A549 (cell line): ENCODE measurements around the gene WBP1L.

Experiments used
- CTCF ChIP-seq: fragments of >200 bp; sonication (Bioruptor Twin); formaldehyde crosslinking; IDR thresholded peaks from 3 replicates; pipeline ENCODE4 v1.5.1; 2016
- HOXB13 ChIP-seq: fragments of 250-450 bp; sonication (Bioruptor Pico); IDR thresholded peaks from 2 replicates; pipeline ENCODE4 v1.5.0; 2020; ENCODE audit warnings: low read depth, mild to moderate bottlenecking, moderate library complexity
- JUNB ChIP-seq: fragments of >200 bp; sonication (Bioruptor Twin); formaldehyde crosslinking; IDR thresholded peaks from 2 replicates; pipeline ENCODE4 v1.6.1; 2016
- KDM1A ChIP-seq: fragments of 200-600 bp; sonication (generic); IDR thresholded peaks from 2 replicates; pipeline ENCODE4 v1.6.1; 2016; ENCODE audit warnings: low read depth, mild to moderate bottlenecking
- NFE2L2 ChIP-seq: fragments of 150-350 bp; conservative IDR thresholded peaks from 2 replicates; pipeline ENCODE4 v1.6.1; 2014; ENCODE audit warnings: low read length
- NPAS2 ChIP-seq: fragments of 250-450 bp; sonication (Bioruptor Pico); IDR thresholded peaks from 2 replicates; pipeline ENCODE4 v1.8.0; 2022; ENCODE audit warnings: mild to moderate bottlenecking, moderate library complexity, borderline replicate concordance
- POLR2A ChIP-seq: IDR thresholded peaks from 2 replicates; pipeline ENCODE4 v1.6.1; 2012; ENCODE audit warnings: mild to moderate bottlenecking, low read length
- POLR2AphosphoS2 ChIP-seq: conservative IDR thresholded peaks from 2 replicates; pipeline ENCODE4 v1.6.1; 2012; ENCODE audit warnings: low read length, improper control_type of control experiment, inconsistent platforms
- RNF2 ChIP-seq: fragments of 200-600 bp; sonication (generic); IDR thresholded peaks from 2 replicates; pipeline ENCODE4 v1.6.1; 2016; ENCODE audit warnings: low read depth, mild to moderate bottlenecking, antibody characterized with exemption, moderate library complexity, borderline replicate concordance
- ZFP36 ChIP-seq: fragments of 450-650 bp; IDR thresholded peaks from 2 replicates; pipeline ENCODE4 v1.6.1; 2014; ENCODE audit warnings: borderline replicate concordance; ENCODE audit not compliant: partially characterized antibody
- TF ChIP-seq, protein P1 (sequence below): fragments of 200-600 bp; sonication (generic); IDR thresholded peaks from 2 replicates; pipeline ENCODE4 v1.6.1; 2016; ENCODE audit warnings: antibody characterized with exemption, mild to moderate bottlenecking, moderate library complexity

DNA sequence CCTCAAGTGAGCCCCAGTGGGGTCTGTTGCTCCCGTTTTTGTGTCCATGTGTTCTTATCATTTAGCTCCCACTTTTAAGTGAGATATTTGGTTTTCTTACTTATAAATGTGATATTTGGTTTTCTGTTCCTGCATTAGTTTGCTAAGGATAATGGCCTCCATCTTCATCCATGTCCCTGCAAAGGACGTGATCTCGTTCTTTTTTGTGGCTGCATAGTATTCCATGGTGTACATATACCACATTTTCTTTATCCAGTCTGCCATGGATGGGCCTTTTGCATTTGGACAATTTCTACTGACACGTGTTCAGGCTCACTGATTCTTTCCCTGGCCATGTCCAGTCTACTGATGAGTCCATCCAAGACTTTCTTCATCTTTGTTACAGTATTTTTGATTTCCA, 19.8 kb upstream of the WBP1L start:
- TF ChIP-seq JUNB (no peak), CTCF (no peak), RNF2 (no peak), POLR2A (no peak), NFE2L2 (no peak), HOXB13 (CRISPR knock-in tag) (no peak), POLR2AphosphoS2 (no peak), KDM1A (peak; percentile 55; the same call in 1 of the 2 replicates), NPAS2 (CRISPR knock-in tag) (no peak), ZFP36 (no peak)
- TF ChIP-seq, protein P1, sequence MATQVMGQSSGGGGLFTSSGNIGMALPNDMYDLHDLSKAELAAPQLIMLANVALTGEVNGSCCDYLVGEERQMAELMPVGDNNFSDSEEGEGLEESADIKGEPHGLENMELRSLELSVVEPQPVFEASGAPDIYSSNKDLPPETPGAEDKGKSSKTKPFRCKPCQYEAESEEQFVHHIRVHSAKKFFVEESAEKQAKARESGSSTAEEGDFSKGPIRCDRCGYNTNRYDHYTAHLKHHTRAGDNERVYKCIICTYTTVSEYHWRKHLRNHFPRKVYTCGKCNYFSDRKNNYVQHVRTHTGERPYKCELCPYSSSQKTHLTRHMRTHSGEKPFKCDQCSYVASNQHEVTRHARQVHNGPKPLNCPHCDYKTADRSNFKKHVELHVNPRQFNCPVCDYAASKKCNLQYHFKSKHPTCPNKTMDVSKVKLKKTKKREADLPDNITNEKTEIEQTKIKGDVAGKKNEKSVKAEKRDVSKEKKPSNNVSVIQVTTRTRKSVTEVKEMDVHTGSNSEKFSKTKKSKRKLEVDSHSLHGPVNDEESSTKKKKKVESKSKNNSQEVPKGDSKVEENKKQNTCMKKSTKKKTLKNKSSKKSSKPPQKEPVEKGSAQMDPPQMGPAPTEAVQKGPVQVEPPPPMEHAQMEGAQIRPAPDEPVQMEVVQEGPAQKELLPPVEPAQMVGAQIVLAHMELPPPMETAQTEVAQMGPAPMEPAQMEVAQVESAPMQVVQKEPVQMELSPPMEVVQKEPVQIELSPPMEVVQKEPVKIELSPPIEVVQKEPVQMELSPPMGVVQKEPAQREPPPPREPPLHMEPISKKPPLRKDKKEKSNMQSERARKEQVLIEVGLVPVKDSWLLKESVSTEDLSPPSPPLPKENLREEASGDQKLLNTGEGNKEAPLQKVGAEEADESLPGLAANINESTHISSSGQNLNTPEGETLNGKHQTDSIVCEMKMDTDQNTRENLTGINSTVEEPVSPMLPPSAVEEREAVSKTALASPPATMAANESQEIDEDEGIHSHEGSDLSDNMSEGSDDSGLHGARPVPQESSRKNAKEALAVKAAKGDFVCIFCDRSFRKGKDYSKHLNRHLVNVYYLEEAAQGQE = no peak
